Prostate gland (tissue), 2 donors: ENCODE data around the gene CUL1. TPM values are rescaled to one million over a fixed set of nuclear protein-coding genes. Genes with fewer than 3 reads are reported as not detected.

Experiments
- DNase-seq: peaks from one replicate; pipeline ENCODE4 v3.0.0-alpha.2; 2019; ENCODE audit warnings: low spot score
- H3K27ac ChIP-seq, 2 donors: fragments of 200-600 bp; sonication (generic); 2 replicates each; pipeline ENCODE4 v1.5.1; 2017 to 2019
- H3K27me3 ChIP-seq: fragments of 200-600 bp; sonication (generic); replicated peaks from 2 replicates; pipeline ENCODE4 v1.5.1; 2019; ENCODE audit not compliant: insufficient read depth
- H3K36me3 ChIP-seq, 2 donors: fragments of 200-600 bp; sonication (generic); 1 replicate in 1 of 2; 2 replicates in 1 of 2; pipeline versions ENCODE4 v1.5.1 to v1.8.1; 2017 to 2019
- H3K4me1 ChIP-seq: fragments of 200-600 bp; sonication (generic); replicated peaks from 2 replicates; pipeline ENCODE4 v1.5.1; 2019
- H3K4me3 ChIP-seq, 2 donors: fragments of 200-600 bp; sonication (generic); 2 replicates each; pipeline ENCODE4 v1.5.1; 2017 to 2019
- H3K9me3 ChIP-seq: fragments of 200-600 bp; sonication (generic); 2 replicates; pipeline ENCODE4 v1.5.1; 2017
- CTCF ChIP-seq, 4 experiments: fragments of 200-600 bp in 2 of 4; fragments of 450-650 bp in 2 of 4; sonication (generic) in 2 of 4; IDR thresholded peaks; 1 replicate in 3 of 4; 2 replicates in 1 of 4; pipeline ENCODE4 v1.5.1; 2016 to 2019; ENCODE audit warnings: antibody characterized with exemption in 4 of 4, mild to moderate bottlenecking in 2 of 4, moderate library complexity in 2 of 4
- POLR2A ChIP-seq: fragments of 450-650 bp; IDR thresholded peaks from one replicate; pipeline ENCODE4 v1.6.1; 2016; ENCODE audit warnings: antibody characterized with exemption, mild to moderate bottlenecking
- POLR2AphosphoS5 ChIP-seq: sonication (generic); formaldehyde crosslinking; IDR thresholded peaks from one replicate; pipeline ENCODE4 v1.6.1; 2017; ENCODE audit warnings: antibody characterized with exemption
- WGBS: methylation state at CpG from one replicate; pipeline ENCODE4 v1.1.5; 2018; 5-methylcytosine and 5-hydroxymethylcytosine counted together
- intact Hi-C: fragments of 100-400 bp; cut with DNase I; formaldehyde crosslinking; loops from one replicate; pipeline ENCODE4 v1.14.2; 2022
- total RNA-seq, 2 donors: library from RNA; depleted of rRNA; stranded (reverse); fragments of >200 nt; gene quantifications; one replicate each; pipeline ENCODE4 v1.1.0, GENCODE V29; 2016

CUL1 gene
- total RNA-seq, 2 donors from 2014 or later, result 39.0 to 105 TPM

GRCh38 chr7:148804343-148805235 is 105.9 kb downstream of the CUL1 start:
- DNase-seq, result no peak
- Histone ChIP-seq H3K9me3 (no peaks in the 10 kb centered on the region), H3K27me3 (no peaks in the 10 kb centered on the region), H3K36me3 (peaks cover 6 to 16% of the 10 kb centered on the region in 2 donors), H3K4me3 (no peak overlapping the region), H3K4me1 (no peaks in the 10 kb centered on the region), H3K27ac (no peak overlapping the region)
- TF ChIP-seq POLR2AphosphoS5, result no peak
- TF ChIP-seq CTCF (IDR thresholded peaks at IDR 0.05), result no peak
- no peak for TF ChIP-seq POLR2A
- intact Hi-C loops, result no loop called here
- WGBS, result 82% methylated on average over 10 of the region's 10 CpGs

- H3K27me3 ChIP-seq, result no peaks in the 10 kb centered on the region
- H3K36me3 ChIP-seq, result peaks cover 0 to 4% of the 10 kb centered on the region in 2 donors
- no peak for TF ChIP-seq POLR2A
- no peak for TF ChIP-seq POLR2AphosphoS5
- no peak for TF ChIP-seq CTCF (IDR thresholded peaks at IDR 0.05)
- no peak overlapping the region for H3K4me3 ChIP-seq
- H3K4me1 ChIP-seq, result no peaks in the 10 kb centered on the region
- no peak overlapping the region for H3K27ac ChIP-seq
- intact Hi-C loops, result no loop called here
- H3K9me3 ChIP-seq, result no peaks in the 10 kb centered on the region
- WGBS, result 93% methylated on average over 7 of the region's 7 CpGs
- DNase-seq, result no peak
These were observed 107.5 kb downstream of the CUL1 start for GRCh38 chr7:148806187-148806586.

- H3K9me3 ChIP-seq, result no peaks in the 10 kb centered on the region
- H3K27me3 ChIP-seq, result no peaks in the 10 kb centered on the region
- 62% methylated on average over 4 of the region's 4 CpGs for WGBS
- H3K4me3 ChIP-seq, result no peak overlapping the region
- DNase-seq, result no peak
- intact Hi-C loops, result no loop called here
- H3K36me3 ChIP-seq, result no peaks in the 10 kb centered on the region
- H3K27ac ChIP-seq, result no peak overlapping the region
- TF ChIP-seq POLR2A, result no peak
- TF ChIP-seq CTCF (IDR thresholded peaks at IDR 0.05), result no peak
- TF ChIP-seq POLR2AphosphoS5, result no peak
- H3K4me1 ChIP-seq, result no peaks in the 10 kb centered on the region
These were observed 108.7 kb downstream of the CUL1 start for GRCh38 chr7:148807436-148807835.

- no peaks in the 10 kb centered on the region for H3K4me1 ChIP-seq
- TF ChIP-seq POLR2AphosphoS5 (no peak), POLR2A (no peak), CTCF (IDR thresholded peaks at IDR 0.05) (no peak)
- H3K4me3 ChIP-seq, result no peak overlapping the region
- 54% methylated on average over 4 of the region's 4 CpGs for WGBS
- no peaks in the 10 kb centered on the region for H3K9me3 ChIP-seq
- intact Hi-C loops, result no loop called here
- H3K36me3 ChIP-seq, result no peaks in the 10 kb centered on the region
- no peak for DNase-seq
- no peak overlapping the region for H3K27ac ChIP-seq
- no peaks in the 10 kb centered on the region for H3K27me3 ChIP-seq
These were observed 111.2 kb downstream of the CUL1 start for GRCh38 chr7:148809856-148810255.

GRCh38 chr7:148811892-148812291 is 113.2 kb downstream of the CUL1 start:
- Histone ChIP-seq H3K9me3 (no peaks in the 10 kb centered on the region), H3K36me3 (no peaks in the 10 kb centered on the region), H3K4me1 (no peaks in the 10 kb centered on the region), H3K27me3 (no peaks in the 10 kb centered on the region), H3K27ac (no peak overlapping the region), H3K4me3 (no peak overlapping the region)
- intact Hi-C loops, result no loop called here
- no peak for DNase-seq
- 79% methylated on average over 4 of the region's 4 CpGs for WGBS
- TF ChIP-seq POLR2AphosphoS5 (no peak), CTCF (IDR thresholded peaks at IDR 0.05) (no peak), POLR2A (no peak)
